22Rv1 (cell line): ENCODE results near the gene RANBP17.

ENCODE experiments used
- ZFX ChIP-seq: fragments of 450-650 bp; IDR thresholded peaks from 2 replicates; pipeline ENCODE4 v1.6.1; 2017; ENCODE audit warnings: antibody characterized with exemption, borderline replicate concordance
- TF ChIP-seq, protein P1 (sequence below): fragments of 450-650 bp; IDR thresholded peaks from 2 replicates; pipeline ENCODE4 v1.5.1; 2017; ENCODE audit warnings: mild to moderate bottlenecking

DNA sequence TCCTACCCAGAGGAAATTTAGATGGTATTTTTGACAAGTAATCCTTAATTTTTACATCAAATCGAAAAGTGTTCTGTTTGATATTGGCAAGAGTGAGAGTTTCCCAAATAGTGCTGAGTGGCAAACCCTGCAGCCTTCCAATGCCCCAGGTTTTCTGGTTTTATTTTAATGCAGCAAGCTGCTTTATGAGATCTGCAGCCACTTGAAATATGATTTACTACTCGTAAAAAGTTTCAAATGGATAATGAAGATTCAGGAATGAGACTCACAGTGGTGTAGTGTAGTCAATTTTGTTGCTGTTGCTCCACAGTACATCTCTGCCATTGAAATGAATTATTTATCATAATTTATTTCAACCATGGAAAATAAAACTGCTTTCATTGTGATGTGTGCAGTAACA lies 423.6 kb downstream of the RANBP17 start:
- TF ChIP-seq, protein P1, sequence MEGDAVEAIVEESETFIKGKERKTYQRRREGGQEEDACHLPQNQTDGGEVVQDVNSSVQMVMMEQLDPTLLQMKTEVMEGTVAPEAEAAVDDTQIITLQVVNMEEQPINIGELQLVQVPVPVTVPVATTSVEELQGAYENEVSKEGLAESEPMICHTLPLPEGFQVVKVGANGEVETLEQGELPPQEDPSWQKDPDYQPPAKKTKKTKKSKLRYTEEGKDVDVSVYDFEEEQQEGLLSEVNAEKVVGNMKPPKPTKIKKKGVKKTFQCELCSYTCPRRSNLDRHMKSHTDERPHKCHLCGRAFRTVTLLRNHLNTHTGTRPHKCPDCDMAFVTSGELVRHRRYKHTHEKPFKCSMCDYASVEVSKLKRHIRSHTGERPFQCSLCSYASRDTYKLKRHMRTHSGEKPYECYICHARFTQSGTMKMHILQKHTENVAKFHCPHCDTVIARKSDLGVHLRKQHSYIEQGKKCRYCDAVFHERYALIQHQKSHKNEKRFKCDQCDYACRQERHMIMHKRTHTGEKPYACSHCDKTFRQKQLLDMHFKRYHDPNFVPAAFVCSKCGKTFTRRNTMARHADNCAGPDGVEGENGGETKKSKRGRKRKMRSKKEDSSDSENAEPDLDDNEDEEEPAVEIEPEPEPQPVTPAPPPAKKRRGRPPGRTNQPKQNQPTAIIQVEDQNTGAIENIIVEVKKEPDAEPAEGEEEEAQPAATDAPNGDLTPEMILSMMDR, result no peak
- no peak for TF ChIP-seq ZFX
